RPMI7951 (cell line): Measurements from ENCODE around the gene GRIP1. TPM values are rescaled to one million over a fixed set of nuclear protein-coding genes. Genes with fewer than 3 reads are reported as not detected.
"Not testable (repeated sequence)": the region's sequence is repeated elsewhere in the genome, so short reads cannot be mapped to it uniquely, and the experiment has no call there.

ENCODE experiments used
- DNase-seq: peaks from one replicate; pipeline ENCODE4 v3.0.0-alpha.2; 2012; ENCODE audit warnings: low read depth
- total RNA-seq: library from RNA; depleted of rRNA; stranded (reverse); fragments of >200 nt; shearing (Covaris generic); gene quantifications from 2 replicates; pipeline ENCODE4 v1.2.3, GENCODE V29; 2014

Gene GRIP1
- total RNA-seq, 1 experiment from 2014 or later, result not detected

- no peak for DNase-seq
Observed at GRCh38 chr12:66331814-66332213, 347.1 kb downstream of the GRIP1 start.

DNA sequence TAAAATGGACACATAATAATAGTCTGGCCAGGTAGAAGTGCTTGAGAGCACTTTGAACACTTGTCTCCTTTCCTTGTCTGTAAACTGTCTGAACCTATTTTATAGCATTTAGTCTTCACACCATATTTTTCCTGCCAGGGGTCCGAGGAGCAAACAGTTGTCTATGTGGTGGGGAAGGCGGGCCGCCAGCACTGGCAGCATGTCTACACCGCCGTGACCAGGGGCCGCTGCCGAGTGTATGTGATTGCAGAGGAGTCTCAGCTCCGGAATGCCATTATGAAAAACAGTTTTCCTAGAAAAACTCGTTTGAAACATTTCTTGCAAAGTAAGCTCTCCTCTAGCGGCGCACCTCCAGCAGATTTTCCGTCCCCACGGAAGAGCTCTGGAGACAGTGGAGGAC lies 347.9 kb downstream of the GRIP1 start:
- no peak for DNase-seq

GRCh38 chr12:66329941-66330340 lies 348.9 kb downstream of the GRIP1 start:
- DNase-seq, result peak; percentile 70

DNA sequence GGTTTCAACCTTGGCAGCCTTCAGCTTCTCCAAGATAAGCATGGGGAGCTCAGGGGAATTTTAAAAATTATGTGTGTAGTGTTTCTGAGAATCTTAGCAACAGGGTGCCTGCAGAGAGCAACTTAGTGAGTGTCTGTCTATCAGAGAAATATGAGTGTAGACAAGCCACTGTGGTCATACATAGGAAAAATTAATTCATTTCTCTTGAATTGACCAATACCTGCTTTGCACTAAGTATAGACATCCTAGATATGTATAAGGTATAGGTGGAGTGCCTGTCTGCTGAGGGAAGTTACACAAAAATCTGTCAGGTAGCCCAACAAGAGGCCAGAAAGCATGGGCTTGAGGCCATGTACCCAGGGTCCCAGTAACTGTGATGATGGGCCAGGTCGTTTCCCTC lies 355.9 kb downstream of the GRIP1 start:
- DNase-seq, result no peak

DNA sequence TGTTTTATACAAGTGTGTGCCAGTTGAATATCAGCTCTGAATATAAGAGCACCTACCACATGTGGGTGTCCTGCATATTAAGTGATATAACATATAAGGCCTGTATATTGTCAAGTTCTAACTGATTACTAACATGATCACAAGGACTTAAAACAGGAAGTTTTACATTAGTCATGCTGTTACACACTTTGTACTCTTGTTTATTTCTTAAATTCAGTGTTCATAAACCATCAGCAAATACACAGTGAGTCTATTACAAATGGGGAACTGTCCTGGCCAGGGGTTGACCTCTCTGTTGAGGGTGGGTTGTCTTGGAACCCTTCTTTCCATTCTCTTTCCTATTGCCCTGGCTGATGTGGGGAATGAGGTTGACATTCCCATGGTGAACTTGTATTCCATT lies 357.4 kb downstream of the GRIP1 start:
- DNase-seq, result no peak

GRCh38 chr12:66320996-66321395 lies 357.9 kb downstream of the GRIP1 start:
- DNase-seq, result no peak

DNA sequence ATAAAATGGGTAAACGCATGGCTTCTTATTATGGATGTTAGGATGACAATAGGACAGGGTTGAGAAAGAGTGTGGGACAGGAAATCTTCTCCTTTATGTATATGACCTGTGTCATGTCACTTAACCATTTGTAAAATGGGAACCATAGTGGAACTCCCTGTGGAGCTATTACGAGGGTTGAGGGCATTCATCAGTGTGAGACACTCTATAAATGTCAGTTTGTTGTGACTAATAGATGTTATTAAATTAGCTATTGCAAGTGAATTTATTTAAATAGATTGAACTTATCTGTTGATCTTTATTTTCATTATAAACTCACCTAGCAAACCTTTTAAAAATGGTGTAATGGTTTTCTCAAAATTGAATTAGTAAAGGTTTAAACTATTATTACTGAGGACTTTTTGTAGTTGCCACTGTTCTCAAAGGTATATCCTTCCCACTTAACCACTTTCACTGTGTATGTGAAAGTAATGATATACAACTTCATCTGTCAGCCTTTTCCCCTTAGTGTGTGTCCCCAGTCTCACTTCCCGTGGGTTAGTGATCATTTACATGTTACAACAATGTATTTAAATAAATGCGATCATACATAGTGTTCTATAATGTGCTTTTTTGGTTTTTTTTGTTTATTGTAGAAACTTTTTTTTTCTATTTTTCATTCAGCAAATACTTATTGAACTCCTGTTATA lies 359.5 kb downstream of the GRIP1 start:
- no peak for DNase-seq

DNA sequence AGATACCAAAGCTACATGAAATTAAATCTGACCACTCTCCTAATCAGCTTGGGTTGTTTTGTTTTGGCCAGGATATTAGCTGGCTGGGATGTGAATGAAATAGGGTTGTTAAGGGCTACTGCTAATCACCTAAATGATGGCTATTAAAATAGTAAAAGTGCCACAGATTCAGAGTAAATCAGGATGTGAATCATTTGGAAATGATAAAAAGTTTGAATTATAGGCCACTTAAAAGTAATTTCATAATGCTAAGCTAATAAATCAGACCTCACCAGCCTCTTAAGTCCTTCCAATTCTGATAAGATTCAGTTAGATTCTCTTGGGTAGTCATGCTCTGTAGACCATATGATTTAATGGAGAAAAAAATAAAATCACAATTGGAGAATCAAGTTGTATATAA lies 364.6 kb downstream of the GRIP1 start:
- no peak for DNase-seq

- no peak for DNase-seq
Observed at GRCh38 chr12:66312189-66312588, 366.7 kb downstream of the GRIP1 start.

GRCh38 chr12:66309606-66310005 lies 369.3 kb downstream of the GRIP1 start:
- DNase-seq, result no peak

GRCh38 chr12:66304296-66304900 lies 374.5 kb downstream of the GRIP1 start:
- DNase-seq, result no peak

GRCh38 chr12:66303316-66303804 lies 375.5 kb downstream of the GRIP1 start:
- DNase-seq, result not testable (repeated sequence)

DNA sequence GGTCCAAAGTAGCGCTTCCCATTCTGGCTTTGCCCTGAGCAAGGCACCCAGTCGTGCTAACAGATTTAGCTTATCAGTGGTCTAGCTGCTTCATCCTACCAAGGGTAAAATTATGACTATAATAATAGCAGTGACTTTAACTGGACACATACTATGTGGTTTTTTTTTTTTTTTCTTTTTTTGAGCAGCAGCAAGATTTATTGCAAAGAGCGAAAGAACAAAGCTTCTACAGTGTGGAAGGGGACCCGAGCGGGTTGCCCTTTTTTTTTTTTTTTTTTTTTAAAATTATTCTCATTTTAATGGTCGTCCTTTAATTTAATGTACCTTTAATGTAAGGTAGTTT lies 376.1 kb downstream of the GRIP1 start:
- no peak for DNase-seq

- peak; percentile 92 for DNase-seq
Observed at GRCh38 chr12:66301944-66302826, 376.7 kb downstream of the GRIP1 start, which contains the start of gene HELB. Gene HELB, plus strand, starts transcription at chr12:66302493. Its CDS starts 111 bp downstream, at chr12:66302604.

DNA sequence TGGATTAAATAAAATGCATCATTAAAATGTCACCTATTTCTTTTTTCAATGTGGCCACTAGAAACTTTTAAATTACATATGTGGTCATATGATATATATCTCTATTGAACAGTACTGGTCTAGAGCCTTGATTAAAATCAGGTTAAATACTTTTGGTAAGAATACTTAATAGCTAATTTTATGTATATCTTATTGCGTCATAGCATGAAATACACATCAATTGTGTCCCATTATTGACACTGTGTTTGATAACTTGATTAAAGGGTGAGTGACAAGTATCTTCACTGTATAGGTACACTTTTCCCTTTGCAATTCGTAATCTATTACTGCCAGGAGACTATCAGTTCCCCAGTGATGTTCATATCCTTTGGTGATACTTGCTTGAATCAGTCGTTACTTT lies 381.0 kb downstream of the GRIP1 start:
- no peak for DNase-seq
